Activated gamma-delta T cell (primary cell): Measurements from ENCODE around the gene PSMC3.
A peak's percentile ranks its signal among the peaks of the same experiment; 100 is the strongest.

Experiments used
- DNase-seq: peaks from one replicate; lab custom pipeline; 2025; lab: John Stamatoyannopoulos, UW

PSMC3 gene

GRCh38 chr11:47375546-47376085, 50.6 kb downstream of the PSMC3 start:
- DNase-seq: no peak

DNA sequence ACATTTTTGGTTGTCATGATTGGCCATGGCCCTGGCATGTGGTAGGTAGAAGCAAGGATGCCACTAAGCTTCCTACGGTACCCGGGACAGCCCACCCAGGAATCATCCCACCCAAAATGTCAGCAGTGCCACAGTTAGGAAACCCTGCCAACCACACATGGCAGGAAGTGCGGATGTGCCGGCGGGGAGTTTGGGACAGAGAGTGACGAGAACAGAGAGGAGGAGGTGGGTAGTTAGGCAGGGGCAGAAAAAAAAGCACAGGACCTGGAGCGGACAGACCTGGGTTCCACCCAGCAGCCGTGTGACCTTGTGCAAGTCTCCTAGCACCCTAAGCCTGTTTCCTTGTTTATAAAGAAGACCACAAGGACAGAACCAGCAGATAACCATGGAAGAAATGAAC, 51.2 kb downstream of the PSMC3 start:
- DNase-seq: no peak

- no peak for DNase-seq
These were observed 51.6 kb downstream of the PSMC3 start for GRCh38 chr11:47374720-47375019.

DNA sequence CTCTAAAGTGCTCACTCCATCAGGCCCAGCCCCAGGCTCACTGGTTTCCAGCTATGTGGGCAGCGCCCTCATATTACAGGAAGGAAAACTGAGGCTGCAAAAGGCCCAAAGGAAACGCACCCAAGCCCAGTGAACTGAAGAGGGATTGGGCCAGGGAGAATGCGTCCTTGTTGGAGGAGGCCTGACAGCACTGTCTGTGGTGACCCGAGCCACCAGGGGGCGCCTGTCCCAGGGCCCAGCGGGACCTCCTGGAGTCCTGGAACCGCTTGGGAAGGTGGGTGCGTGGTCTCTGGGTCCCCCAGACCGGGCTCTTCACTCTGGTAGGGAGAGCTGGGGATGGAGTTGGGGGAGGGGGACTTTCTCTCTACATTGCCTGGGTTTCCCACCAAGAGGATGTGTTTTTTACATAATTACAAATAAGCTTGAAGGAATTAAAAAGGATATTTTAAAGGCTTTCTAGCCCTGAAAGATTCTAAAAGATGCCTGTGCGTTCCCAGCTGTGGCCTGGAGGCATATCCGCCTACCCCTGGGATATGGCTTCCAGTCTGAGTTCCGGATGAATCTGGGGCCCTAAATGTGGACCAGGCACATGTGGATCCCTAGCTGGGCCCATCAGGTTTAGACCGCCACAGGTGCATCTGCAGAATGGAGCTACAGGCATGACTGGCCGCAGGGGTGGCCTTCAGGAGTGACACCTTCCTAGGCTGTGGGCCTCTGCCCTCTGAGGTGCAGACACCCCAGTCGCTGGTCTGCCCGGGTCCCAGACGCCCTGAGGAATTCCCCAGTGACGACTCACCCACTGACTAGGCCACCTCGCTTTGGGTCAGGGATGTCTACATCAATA, 52.1 kb downstream of the PSMC3 start:
- DNase-seq: peak; percentile 68

DNA sequence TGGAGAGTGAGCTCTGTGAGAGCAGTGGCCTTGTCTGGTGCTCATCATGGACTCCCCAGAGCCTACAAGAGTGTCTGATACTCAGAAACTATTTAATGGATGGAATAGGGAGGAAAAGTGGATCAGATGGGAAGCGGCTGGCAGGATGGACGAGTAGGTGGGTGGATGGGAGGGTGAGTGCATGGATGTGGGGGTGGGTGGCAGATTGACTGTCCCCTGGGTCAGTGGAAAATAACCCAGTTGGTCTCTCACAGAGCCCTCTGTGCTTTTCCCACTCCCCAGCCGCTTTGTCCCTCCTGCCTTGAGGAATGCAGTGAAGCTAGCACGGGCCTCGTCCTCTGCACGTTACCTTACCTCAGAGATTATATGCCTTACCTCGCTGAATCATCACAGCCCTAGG, 53.8 kb downstream of the PSMC3 start:
- DNase-seq: no peak

DNA sequence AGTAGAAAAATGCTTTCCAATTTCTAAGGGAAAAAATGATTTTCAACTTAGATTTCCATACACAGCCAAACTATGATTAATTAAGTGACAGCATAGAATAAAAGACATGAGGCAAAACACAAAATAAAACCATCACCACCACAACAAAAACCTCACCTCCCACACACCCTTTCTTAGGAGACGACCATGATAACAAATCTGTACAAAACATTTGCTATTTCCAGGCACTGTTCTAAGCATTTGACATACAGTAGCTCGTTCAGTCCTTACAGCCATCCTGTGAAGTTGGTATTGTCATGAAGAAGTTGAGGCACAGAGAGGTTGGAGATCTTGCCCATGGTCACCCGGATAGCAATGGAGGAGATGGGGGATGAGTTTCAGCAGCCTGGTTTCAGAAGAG, 56.6 kb downstream of the PSMC3 start:
- DNase-seq: no peak
